ENCODE results near the gene AHCY.

Gene AHCY

GRCh38 chr20:34334654-34335407 is 31.7 kb upstream of the AHCY start:
- TF ChIP-seq POLR2AphosphoS5 (IDR thresholded peaks at IDR 0.05; ENCODE audit: low read depth, low read length): no peak
- no peak for TF ChIP-seq REST (IDR thresholded peaks at IDR 0.05; ENCODE audit: insufficient read depth in 1 of 2, low read depth in 2 of 2, low read length in 2 of 2)
- TF ChIP-seq TAF1 (IDR thresholded peaks at IDR 0.05; ENCODE audit: borderline replicate concordance, insufficient read depth, low read length): no peak
- TF ChIP-seq FOXP2 (optimal IDR thresholded peaks at IDR 0.05; ENCODE audit: borderline replicate concordance, extremely low read depth, extremely low read length, insufficient read depth): no peak
- no peak for TF ChIP-seq SIN3A (IDR thresholded peaks at IDR 0.05; ENCODE audit: borderline replicate concordance, insufficient read depth, low read length)

GRCh38 chr20:34333786-34334185 is 30.6 kb upstream of the AHCY start:
- TF ChIP-seq REST (IDR thresholded peaks at IDR 0.05; ENCODE audit: insufficient read depth in 1 of 2, low read depth in 2 of 2, low read length in 2 of 2) (no peak), SIN3A (IDR thresholded peaks at IDR 0.05; ENCODE audit: borderline replicate concordance, insufficient read depth, low read length) (no peak), FOXP2 (optimal IDR thresholded peaks at IDR 0.05; ENCODE audit: borderline replicate concordance, extremely low read depth, extremely low read length, insufficient read depth) (no peak), POLR2AphosphoS5 (IDR thresholded peaks at IDR 0.05; ENCODE audit: low read depth, low read length) (no peak), TAF1 (IDR thresholded peaks at IDR 0.05; ENCODE audit: borderline replicate concordance, insufficient read depth, low read length) (no peak)

GRCh38 chr20:34332262-34332920 is 29.2 kb upstream of the AHCY start:
- TF ChIP-seq REST (IDR thresholded peaks at IDR 0.05; ENCODE audit: insufficient read depth in 1 of 2, low read depth in 2 of 2, low read length in 2 of 2) (no peak), SIN3A (IDR thresholded peaks at IDR 0.05; ENCODE audit: borderline replicate concordance, insufficient read depth, low read length) (no peak), FOXP2 (optimal IDR thresholded peaks at IDR 0.05; ENCODE audit: borderline replicate concordance, extremely low read depth, extremely low read length, insufficient read depth) (no peak), TAF1 (IDR thresholded peaks at IDR 0.05; ENCODE audit: borderline replicate concordance, insufficient read depth, low read length) (no peak), POLR2AphosphoS5 (IDR thresholded peaks at IDR 0.05; ENCODE audit: low read depth, low read length) (no peak)

- TF ChIP-seq SIN3A (IDR thresholded peaks at IDR 0.05; ENCODE audit: borderline replicate concordance, insufficient read depth, low read length) (no peak), POLR2AphosphoS5 (IDR thresholded peaks at IDR 0.05; ENCODE audit: low read depth, low read length) (no peak), REST (IDR thresholded peaks at IDR 0.05; ENCODE audit: insufficient read depth in 1 of 2, low read depth in 2 of 2, low read length in 2 of 2) (no peak), FOXP2 (optimal IDR thresholded peaks at IDR 0.05; ENCODE audit: borderline replicate concordance, extremely low read depth, extremely low read length, insufficient read depth) (no peak), TAF1 (IDR thresholded peaks at IDR 0.05; ENCODE audit: borderline replicate concordance, insufficient read depth, low read length) (no peak)
These were observed 28.7 kb upstream of the AHCY start for GRCh38 chr20:34331838-34332237.
